HG02884 (cell line): ENCODE data around the gene ZPBP2.
"Not testable (repeated sequence)": the region's sequence is repeated elsewhere in the genome, so short reads cannot be mapped to it uniquely, and the experiment has no call there.

Source experiments
- ATAC-seq: cut with Tn5 transposase; IDR thresholded peaks from one replicate; pipeline ENCODE4 v1.9.1; 2021; ENCODE audit warnings: mild to moderate bottlenecking, moderate library complexity; ENCODE audit not compliant: unreplicated experiment

The ZPBP2 gene, protein sequence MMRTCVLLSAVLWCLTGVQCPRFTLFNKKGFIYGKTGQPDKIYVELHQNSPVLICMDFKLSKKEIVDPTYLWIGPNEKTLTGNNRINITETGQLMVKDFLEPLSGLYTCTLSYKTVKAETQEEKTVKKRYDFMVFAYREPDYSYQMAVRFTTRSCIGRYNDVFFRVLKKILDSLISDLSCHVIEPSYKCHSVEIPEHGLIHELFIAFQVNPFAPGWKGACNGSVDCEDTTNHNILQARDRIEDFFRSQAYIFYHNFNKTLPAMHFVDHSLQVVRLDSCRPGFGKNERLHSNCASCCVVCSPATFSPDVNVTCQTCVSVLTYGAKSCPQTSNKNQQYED

DNA sequence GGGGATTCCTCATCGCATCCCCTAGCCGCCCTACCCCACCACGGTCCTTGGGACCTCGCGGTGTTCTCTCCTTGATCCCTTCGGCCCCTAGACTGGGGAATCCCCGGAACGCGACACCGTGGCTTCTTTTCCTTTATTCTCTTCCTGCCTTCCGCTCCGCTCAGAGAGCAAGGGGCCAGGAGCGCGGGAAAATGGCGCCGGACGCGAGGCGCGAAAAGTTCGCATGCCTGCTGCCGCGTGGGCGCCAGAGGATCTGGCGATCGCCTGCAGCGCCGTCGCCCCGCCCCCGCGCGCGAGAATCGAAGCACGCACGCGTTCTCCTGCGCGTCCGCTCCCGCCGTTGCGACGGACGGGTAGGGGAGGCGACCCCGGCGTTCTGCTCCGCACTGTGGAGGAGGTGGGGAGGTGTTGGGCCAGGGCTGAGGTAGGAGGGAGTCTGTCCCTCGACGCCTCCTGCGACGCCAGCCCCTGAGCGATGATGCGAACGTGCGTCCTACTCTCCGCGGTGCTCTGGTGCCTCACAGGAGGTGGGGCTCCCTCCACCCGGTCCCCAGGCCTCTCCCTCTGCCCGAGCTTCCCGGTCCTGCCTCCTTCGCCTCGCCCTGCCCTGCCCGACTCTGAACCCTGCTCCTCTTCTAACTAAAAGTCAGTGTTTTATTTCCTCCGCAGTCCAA, at the start of gene ZPBP2:
TSS of gene ZPBP2 (plus strand) at position 323 of the 674 bp plus-strand sequence. CDS start at position 476, 153 bp downstream.
- no peak for ATAC-seq

DNA sequence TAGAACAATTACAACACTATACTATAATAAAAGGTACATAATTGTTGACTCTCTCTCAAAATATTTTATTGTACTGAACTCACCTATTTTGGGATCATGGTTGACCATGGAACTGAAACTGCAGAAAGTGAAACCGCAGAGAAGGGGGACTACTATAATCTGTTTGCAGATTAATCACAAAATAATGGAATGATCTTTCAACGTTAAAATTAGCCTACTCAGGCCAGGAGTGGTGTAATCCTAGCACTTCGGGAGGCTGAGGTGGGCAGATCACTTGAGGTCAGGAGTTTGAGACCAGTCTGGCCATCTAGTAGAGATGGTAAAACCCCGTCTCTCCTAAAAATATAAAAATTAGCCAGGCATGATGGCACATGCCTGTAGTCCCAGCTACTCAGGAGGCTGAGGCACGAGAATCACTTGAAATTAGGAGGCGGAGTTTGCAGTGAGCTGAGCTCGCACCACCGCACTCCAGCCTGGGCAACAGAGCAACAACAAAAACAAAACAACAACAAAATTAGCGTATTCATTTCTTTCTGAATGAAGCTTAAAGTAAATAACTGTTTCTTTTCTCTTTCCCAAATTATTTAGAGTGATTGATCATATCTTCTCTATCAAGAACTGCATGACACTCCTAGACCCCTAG, 49.5 kb upstream of the ZPBP2 start:
- ATAC-seq, result no peak

DNA sequence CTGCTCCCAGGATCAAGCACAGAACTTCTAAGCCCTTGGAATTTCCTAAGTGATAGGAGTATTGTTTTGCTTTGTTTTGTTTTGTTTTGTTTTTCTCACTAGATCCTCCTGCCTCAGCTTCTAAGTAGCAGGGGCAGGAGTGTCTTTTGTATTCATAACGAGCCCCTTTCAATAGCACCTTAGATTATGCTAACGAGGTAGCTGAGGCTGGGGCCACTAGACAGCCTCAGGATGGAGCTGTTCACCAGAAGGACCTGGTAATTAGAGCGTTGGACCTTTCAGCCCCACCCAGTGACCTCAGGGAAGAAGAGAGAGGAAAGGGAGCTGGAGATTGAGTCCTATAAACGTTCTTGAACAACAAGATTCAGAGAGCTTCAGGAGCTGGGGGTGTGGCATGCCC, 47.5 kb upstream of the ZPBP2 start:
- no peak for ATAC-seq

DNA sequence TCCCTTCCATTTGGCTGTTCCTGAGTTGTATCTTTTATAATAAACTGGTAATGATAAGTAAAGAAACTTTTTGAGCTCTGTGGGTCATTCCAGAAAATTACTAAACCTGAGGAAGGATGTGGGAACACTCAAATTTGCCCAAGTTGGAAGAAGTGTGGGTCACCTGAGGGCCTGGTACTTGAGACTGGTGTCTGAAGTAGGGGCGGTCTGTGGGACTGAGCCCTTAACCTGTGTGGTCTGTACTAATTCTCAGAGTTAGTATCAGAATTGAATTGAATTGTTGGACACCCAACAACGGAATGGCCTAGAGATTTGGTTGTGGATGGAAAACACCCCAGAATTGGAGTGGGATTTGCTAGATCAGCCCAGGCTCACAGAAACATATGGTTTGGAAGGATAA, 47.0 kb upstream of the ZPBP2 start:
- ATAC-seq, result no peak

DNA sequence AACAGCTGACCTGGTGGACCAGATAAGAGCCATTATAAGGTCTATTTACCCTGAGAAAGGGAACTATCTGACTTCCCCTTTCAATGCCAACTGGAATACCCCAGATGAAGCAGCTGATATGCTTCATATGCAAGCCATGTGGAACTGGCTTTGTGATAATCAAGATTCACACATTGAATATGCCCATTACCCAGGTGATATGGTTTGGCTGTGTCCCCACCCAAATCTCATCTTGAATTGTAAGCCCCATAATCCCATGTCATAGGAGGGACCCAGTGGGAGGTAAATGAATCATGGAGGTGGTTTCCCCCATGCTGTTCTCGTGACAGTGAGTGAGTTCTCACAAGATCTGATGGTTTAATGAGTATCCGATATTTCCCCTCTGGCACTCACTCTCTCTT, 46.0 kb upstream of the ZPBP2 start:
- no peak for ATAC-seq

DNA sequence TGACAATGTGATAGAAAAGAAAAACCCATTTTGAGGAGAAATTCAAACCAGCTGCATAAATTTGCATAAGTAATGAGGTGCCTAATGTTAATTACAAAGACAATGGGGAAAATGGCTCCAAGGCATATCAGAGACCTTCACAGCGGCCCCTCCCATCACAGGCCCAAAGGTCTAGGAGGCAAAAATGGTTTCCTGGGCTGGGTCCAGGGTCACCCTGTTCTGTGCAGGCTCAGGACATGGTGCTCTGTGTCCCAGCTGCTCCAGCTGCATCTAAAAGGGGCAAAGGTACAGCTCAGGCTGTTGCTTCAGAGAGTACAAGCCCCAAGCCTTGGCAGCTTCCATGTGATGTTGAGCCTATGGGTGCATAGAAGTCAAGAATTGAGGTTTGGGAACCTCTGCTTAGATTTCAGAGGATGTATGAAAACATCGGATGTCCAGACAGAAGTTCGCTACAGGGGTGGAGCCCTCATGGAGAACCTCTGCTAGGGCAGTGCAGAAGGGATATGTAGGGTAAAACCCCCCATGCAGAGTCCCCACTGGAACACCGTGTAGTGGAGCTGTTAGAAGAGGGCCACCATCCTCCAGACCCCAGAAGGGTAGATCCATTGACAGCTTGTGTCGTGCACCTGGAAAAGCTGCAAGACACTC, 44.5 kb upstream of the ZPBP2 start:
- no peak for ATAC-seq

DNA sequence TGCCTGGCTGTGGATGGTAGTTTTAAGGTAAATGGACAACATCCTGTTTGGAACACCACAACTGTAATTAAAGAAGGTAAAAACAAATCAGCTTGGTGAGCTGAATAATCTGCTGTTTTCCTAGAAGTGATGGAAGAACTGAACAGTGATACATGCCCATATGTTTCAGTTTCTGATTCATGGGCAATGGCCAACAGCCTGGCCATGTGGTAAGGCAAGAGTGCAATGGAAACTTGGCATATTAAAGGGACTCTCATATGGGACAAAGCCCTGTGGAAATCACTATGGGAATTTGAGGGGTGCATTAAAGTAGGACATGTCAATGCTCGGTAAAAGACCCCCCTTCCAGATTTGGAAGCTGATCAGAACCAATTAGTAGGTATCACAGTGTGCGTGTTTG, 41.7 kb upstream of the ZPBP2 start:
- no peak for ATAC-seq

DNA sequence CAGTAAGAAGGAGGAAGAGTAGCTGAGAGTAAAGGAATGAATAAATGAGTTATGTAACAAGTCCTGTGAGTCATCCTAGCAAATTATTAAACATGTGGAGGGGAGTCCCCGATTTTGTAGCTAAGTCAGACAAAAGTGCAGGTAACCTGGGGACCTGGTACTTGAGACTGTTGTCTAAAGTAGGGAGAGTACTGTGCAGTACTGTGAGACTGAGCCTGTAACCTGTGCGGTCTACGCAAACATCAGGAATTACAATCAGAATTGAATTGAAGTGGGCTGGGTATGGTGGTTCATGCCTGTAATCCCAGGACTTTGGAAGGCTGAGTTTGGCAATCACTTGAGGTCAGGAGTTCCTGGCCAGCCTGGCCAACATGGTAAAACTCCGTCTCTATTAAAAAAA, 39.6 kb upstream of the ZPBP2 start:
- no peak for ATAC-seq

DNA sequence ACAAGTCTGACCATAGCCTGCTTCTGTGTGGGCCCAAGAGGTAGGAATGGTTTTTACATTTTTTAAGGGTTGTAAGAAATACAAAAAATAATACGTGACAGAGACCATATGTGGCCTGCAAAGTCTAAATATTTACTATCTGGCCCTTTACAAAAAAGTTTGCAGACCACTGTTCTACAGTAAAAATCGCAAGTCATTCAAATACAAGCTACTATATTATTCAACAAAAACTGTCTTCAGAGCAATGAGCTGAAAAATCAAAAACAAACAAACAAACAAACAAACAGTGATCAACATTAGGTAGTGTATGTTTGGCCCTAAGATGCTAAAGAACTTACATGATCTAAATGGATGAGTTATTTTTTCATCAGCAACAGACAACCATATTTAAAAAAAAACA, 36.4 kb upstream of the ZPBP2 start:
- ATAC-seq, result no peak

DNA sequence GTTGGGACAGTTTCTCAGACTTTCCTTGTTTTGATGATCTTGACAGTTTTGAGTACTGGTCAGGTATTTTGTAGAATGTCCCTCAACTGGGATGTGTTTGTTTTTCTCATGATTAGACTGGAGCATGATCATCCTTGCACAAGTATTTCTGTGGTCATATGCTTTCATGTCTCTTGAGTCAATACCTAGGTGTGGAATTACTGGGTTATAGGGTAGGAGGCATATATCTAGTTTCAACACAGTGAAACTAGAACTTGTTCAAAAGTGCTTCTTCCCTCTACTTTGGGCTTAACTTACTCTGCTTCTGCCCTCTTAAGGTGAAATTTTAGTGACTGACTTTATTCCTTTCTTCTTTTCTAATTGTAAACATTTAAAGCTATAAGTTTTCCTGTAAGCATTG, 34.0 kb upstream of the ZPBP2 start:
- ATAC-seq, result no peak

DNA sequence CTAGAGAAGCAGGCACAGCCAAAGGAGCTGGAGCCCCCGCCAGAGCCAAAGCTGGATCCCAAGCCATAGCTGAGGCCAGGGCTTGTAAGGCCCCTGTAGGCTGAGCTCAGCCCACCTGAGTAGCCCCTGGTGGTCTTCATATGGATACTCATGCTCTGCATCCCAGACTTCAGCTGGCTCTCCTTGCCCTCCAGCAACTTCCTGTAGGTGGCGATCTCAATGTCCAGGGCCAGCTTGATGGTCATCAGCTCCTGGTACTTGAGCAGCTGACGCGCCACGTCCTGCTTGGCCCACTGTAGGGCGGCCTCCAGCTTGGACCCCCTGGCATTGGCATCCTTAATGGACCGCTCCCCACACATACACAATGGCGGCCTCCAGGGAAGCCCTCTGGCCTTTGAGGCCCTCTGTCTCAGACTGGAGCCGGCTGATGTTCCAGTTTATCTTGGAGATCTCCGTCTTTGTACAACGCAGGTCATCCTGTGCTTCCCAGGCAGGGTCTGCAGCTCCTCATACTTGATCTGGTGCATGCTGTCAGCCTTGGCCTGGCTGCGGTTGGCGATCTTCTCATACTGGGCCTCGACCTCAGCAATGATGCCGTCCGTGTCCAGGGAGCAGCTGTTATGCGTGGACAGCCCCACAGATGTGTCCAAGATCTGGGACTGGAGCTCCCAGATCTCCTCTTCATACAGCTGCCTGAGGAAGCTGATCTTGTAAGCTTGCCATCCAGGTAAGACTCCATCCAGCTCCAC, 32.8 kb upstream of the ZPBP2 start:
- no peak for ATAC-seq

DNA sequence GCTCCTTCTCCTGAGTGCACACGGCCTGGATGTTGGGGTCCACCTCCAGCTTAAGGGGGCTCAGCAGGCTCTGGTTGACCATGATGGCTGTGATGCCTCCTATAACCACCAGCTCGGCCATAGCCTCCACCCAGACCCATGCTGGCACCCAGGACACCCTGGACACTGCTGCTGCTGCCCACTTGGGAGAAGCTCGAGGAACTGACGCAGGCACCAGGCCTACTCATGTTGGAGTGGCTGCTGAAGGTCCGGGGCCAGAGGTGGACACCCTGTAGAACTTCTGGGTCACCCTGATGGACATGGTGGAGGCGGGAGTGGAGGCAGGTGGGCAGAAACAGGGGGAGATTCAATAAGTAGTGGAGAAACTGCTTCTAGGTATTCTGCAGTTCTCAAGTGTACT, 31.9 kb upstream of the ZPBP2 start:
- no peak for ATAC-seq

DNA sequence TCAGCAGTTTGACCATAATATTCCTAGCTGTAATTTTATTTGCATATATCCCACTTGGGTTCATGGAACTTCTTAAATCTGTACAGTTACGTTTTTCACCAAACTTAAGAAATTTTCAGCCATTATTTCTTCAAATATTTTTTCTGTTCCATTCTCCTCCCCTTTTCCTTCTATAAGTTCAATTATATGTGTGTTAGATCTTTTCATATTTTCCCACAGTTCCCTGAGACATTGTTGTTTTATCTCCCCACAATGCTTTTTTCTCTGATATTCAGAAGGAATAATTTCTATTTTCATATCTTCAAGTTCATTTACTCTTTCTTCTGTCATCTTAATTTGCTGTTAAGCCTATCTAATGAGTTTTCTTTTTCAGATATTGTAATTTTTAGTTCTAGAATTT, 29.9 kb upstream of the ZPBP2 start:
- no peak for ATAC-seq

DNA sequence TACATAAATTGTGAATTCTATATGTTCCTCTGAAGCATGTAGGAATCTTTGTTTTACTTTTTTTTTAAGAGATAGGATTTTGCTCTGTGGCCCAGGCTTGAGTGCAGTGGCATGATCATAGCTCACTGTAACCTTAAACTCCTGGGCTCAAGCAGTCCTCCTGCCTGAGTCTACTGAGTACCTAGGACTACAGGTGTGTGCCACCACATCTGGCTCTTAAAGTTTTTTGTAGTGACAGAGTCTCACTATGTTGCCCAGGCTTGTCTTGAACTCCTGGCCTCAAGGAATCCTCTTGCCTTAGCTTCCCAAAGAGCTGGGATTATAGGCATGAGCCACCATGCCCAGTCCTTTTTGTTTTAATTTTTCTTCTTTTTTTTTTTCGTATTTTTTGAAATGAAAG, 29.2 kb upstream of the ZPBP2 start:
- ATAC-seq, result no peak

DNA sequence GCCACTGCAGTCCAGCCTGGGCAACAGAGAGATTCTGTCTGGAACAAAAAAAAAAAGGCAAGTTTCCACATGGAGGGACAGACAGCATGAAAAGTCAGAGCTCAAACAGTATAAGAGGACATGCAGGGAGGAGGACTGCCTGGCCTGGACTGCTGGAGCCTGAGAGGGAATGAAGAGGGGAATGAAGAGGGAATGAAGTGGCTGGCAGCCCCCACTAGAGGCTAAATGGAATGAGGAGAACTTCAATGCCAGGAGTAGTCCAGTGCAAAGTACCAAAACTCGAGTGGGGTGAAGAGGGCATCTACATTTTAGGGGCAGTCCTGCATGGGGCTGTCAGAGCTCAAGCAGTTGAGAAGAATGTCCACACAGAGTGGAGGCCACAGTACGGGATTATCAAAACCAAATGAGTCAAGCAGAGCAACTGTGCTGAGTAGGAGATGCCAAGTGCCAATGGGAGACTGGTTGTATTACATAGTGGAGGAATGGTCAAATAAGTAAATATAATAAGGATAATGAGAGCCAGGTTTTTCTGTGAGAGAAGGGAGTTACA, 26.8 kb upstream of the ZPBP2 start:
- no peak for ATAC-seq

DNA sequence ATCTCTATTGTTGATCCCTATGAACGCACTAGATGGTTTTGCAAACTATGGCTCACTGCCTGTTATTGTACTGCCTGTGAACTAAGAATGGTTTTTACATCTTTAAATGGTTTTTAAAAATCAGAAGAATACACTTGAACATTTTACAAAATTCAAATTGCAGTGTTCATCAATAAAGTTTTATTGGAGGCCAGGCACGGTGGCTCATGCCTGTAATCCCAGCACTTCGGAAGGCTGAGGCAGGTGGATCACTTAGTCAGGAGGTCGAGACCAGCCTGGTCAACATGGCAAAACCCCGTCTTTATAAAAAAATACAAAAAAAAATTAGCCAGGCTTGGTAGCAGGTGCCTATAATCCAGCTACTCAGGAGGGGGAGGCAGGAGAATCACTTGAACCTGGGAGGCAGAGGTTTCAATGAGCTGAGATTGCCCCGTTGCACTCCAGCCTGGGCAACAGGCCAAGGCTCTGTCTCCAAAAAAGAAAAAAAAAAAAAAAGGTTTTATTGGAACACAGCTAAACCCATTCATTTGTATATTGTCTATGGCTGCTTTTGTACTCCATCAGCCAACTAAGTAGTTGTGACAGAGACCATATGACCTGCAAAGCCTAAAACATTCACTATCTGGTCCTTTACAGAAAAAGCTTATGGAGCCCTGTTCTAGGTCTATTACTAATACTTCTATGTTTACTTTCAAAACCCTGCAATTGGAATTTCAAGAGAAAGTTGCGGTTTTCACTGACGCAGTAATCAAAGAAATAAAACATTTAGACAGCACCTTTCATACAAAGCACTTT, 22.8 kb upstream of the ZPBP2 start:
- no peak for ATAC-seq

DNA sequence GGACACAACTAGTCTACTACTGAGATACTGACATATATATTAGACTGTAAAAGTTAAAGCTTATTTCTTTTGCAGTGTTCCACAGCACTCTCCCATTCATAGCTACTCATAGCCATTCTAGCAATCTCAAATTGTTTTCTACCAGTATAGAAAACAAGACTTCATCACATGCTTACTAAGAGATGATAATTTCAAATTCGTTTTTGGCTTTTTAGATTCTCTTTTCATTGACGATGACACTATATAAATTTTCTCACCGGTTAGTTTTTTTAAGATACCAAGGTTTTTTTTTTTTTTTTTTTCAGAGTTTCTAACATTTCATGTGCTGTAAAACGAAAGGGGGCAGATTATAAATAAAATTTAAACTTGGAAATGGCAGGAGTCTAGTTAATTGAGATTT, 21.8 kb upstream of the ZPBP2 start:
- no peak for ATAC-seq

DNA sequence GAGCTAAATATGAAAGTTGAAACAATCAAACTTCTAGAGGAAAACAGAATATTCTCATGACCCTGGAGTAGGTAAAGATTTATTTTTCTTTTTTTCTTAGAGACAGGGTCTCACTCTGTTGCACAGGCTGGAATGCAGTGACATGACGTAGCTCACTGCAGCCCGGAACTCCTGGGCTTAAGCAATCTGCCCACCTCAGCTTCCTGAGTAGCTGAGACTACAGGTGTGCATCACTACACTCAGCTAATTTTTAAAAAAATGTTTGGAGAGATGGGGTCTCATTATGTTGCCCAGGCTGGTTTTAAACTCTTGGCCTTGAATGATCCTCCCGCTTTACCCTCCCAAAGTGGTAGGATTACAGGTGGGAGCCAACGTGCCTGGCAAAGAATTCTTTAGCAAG, 19.4 kb upstream of the ZPBP2 start:
- no peak for ATAC-seq

DNA sequence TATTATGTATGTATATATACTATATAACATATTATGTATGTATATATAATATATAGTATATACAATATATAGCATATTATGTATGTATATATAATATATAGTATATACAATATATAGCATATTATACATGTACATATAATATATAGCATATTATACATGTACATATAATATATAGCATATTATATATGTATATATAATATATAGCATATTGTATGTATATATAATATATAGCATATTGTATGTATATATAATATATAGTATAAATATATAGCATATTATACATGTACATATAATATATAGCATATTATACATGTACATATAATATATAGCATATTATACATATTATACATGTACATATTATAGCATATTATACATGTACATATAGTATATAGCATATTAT, 17.8 kb upstream of the ZPBP2 start:
- not testable (repeated sequence) for ATAC-seq

DNA sequence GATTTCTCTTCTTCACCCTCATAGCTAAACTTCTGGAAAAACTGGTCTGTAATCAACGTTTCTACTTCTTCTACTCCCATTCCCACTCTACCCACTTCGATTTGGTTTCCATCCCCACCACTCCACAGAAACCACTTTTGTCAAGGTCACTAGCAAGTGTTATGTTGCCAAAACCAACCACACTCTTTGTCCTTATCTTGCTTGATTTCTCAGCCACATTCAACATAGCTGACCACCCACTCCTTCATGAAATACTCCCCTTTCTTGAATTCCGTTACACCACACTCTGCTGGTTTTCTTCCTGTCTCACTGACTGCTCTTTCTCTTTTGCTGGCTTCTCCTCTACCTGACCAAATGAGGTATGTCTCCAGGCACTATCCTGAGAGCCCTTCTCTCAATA, 15.8 kb upstream of the ZPBP2 start:
- no peak for ATAC-seq
